KBM-7 (cell line): ENCODE measurements around the gene GUCY1A1.
"Not testable (repeated sequence)": the region's sequence is repeated elsewhere in the genome, so short reads cannot be mapped to it uniquely, and the experiment has no call there.

Experiments used
- DNase-seq: peaks from one replicate; pipeline ENCODE4 v3.0.0-alpha.2; 2015
- in situ Hi-C: fragments of 300-500 bp; cut with MboI; formaldehyde crosslinking; loops from 2 replicates; pipeline ENCODE4 v1.14.3; 2020; ENCODE audit warnings: low sequenced_read_pairs, low pct_unique_long_range_greater_than_20kb, mixed read lengths

GUCY1A1 gene, protein sequence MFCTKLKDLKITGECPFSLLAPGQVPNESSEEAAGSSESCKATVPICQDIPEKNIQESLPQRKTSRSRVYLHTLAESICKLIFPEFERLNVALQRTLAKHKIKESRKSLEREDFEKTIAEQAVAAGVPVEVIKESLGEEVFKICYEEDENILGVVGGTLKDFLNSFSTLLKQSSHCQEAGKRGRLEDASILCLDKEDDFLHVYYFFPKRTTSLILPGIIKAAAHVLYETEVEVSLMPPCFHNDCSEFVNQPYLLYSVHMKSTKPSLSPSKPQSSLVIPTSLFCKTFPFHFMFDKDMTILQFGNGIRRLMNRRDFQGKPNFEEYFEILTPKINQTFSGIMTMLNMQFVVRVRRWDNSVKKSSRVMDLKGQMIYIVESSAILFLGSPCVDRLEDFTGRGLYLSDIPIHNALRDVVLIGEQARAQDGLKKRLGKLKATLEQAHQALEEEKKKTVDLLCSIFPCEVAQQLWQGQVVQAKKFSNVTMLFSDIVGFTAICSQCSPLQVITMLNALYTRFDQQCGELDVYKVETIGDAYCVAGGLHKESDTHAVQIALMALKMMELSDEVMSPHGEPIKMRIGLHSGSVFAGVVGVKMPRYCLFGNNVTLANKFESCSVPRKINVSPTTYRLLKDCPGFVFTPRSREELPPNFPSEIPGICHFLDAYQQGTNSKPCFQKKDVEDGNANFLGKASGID

GRCh38 chr4:155666344-155667221 lies at the start of gene GUCY1A1:
Gene GUCY1A1 (plus strand): TSS chr4:155666848. CDS start chr4:155696868, 30,020 bp downstream.
- peak; percentile 84 for DNase-seq
- in situ Hi-C loops, result no loop called here

GRCh38 chr4:155617296-155617695 lies 49.4 kb upstream of the GUCY1A1 start:
- no peak for DNase-seq
- in situ Hi-C loops, result no loop called here

DNA sequence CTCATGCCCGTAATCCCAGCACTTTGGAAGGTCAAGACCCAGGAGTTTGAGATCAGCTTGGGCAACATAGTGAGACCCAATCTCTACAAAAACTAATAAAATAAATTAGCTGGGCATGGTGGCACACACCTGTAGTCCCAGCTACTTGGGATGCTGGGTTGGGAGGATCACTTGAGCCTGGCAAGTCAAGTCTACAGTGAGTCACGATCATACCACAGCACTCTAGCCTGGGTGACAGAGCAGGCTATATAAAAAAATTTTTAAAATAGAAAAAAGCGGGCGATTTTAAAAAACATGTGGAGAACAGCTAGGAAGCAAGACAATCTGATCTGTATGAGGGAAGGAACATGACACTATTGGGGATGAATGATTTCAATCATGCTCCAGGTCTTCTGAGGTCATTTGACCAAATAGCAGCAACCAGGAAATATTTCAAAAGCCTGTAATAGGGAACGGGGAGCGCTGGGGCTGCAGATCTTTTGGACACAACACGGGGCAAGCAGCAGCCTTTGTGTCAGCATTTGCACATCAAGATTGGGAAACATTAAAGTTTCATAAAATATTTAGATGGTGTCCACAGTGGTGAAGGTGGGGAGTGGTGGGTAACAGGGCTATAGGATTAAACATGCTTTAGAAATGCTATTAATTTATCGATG lies 48.3 kb upstream of the GUCY1A1 start:
- no peak for DNase-seq
- in situ Hi-C loops, result no loop called here

DNA sequence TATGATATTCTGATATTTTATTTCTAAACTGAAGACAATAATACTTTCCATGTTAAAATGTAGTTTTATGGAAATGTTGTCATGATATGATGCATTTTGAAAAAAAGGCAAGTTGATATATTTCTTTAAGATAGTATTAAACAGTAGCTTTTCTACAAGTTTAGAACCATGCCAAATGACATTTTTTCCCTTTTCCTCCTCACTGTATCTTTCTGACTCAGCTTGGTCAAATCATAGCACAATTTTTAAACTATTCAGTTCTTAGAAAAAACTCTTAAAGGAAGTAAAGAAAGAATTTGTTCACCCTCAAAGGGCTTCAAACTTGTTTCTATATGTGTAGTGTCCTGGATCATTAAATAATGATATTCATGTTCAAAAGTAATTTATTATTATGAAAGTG lies 46.0 kb upstream of the GUCY1A1 start:
- in situ Hi-C loops, result no loop called here
- DNase-seq, result no peak

GRCh38 chr4:155624478-155624877 lies 42.2 kb upstream of the GUCY1A1 start:
- DNase-seq, result no peak
- in situ Hi-C loops, result no loop called here

- in situ Hi-C loops, result no loop called here
- DNase-seq, result no peak
These were observed 40.1 kb upstream of the GUCY1A1 start for GRCh38 chr4:155626561-155626960.

- in situ Hi-C loops, result no loop called here
- DNase-seq, result no peak
These were observed 37.3 kb upstream of the GUCY1A1 start for GRCh38 chr4:155629183-155629825.

DNA sequence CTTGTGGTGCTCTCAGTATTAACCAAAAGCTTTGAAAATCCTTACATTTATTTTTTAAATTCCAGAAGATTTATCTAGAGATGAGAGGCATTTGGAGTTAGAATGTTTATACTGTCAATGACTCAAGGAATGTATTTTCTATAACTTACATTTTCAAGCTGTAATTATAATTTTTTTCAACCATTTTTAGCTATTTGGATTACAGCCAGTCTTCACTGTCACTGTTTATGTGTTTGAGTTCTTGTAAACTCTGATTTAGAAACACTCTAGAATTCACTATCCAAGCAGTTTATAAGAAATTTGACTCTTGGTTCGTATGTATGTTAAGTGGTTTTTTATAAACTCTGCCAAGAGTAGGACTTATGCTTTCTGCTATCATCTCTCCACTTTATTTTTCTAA lies 36.7 kb upstream of the GUCY1A1 start:
- no peak for DNase-seq
- in situ Hi-C loops, result no loop called here

DNA sequence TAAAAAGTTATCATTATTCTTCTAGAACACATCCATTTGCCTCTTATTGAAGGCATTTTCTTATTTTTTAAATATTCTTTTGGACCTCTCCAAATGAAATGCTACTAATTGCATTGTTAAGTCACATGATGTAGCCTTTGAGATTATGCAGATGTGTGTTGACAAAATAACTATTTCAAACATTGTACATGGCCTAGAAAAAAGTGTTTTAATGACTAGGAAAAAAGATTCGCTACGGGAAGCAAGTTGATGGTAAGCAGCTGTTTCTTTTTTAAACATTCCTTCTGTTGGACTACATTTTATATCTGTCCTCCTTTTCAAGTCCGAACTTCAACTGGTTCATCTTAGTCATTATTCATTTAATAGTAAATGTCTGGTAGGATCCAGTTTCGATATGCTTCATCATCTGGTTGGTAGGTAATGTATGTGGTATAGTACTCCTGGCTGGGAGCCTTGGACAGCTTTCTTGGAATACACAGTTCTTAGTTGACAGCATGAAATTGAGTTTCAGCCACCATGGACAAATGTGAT lies 34.3 kb upstream of the GUCY1A1 start:
- DNase-seq, result no peak
- in situ Hi-C loops, result no loop called here

DNA sequence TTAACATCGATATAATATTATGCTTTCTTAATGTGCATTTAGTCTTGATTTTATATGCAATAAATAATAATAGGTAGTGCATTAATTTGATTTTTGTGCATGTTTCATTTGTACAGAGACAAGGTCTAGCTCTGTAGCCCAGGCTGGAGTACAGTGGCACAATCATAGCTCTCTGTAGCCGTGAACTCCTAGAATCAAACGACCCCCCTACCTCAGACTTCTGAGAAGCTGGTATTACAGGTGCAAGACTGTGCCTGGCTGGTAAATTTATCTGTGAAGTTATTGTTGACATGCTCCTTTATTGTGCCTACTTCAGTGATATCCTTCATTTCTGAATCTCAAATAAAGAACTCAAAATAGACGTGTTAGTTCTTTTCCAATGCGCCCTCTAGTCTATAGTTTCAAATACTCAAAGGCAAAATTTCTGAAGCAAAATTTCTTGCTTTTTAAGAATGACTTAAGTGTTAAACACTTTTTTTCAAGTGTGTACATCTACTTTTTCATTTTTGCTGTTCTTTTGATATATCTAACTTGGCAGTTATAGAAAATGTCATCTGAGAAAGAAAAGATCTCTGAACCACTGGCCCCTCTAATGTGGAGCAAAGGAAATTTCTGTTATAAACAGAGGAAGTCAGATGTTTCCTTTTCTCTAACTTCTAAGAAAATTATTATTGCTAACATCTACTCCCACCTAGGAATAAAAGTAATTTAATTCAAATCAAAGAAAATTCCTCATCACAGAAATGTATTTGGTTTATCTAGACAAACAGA lies 28.3 kb upstream of the GUCY1A1 start:
- DNase-seq, result peak; percentile 67
- in situ Hi-C loops, result no loop called here

DNA sequence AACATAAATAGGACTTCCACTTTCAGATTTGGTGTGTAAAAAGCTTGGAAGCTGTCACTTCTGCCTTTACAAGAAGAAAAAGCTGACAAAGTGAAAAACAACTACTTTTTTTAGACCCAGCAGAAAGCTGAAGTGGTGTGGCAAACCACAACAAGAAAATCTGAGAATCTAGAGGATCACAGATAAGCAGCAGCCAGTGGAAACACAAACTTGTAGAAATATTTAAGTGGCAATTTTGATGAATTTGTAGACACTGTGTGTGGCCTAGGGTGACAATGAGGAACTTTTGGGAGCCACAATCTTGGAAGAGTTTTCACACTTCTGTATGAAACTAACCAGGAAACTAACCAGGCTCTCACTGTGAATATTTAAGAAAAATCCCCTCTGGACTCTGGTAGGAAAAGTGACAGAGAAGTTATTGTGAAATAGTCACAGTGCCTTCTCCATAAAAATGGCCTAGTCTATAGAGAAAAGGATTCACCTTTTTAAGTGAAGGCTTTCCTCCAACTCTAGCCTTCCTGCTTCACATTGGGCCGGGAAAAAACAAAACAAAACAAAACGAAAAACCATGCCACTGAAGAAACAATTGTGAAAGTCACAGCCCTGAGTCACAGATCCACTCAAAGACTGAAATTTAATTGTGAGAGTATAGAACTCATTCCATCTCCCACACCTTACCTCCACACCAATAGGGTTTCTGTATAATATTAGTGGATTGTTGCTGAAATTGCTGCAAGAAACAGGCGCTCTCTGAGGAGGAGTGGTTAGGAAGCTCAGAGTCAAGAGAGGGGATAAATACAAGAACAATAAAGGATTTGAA lies 26.7 kb upstream of the GUCY1A1 start:
- DNase-seq, result peak; percentile 87
- in situ Hi-C loops, result no loop called here

DNA sequence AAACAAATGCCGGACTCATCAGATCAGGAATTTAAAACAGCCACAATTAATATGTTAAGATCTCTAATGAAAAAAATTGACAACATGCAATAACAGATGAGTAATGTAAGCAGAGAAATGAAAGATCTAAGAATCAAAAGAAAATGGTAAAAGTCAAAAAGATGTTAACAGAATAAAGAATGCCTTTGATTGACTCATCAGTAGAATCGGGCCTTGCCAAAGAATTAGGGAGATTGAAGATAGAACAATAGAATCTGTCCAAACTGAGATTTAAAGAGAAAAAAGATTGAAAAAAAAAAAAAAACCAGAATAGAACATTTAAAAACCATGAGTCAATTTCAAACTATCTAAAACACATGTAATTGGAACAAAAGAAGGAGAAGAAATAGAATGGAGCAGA lies 25.9 kb upstream of the GUCY1A1 start:
- no peak for DNase-seq
- in situ Hi-C loops, result no loop called here

DNA sequence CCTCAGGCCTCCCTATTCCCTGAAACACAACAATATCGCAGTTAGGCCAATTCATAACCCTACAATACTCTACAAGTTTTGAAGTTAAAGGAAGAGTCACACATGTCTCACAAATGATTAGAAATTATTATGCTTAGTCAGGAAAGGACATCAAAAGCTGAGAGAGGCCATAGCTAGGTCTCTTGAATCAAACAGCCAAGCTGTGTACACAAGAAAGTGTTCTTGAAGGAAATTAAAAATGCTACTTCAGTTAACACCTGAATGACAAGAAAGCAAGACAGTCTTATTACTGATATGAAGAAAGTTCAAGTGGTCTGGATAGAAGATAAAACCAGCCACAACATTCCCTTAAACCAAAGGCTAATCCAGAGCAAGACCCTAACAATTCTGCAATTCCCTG lies 23.6 kb upstream of the GUCY1A1 start:
- no peak for DNase-seq
- in situ Hi-C loops, result no loop called here

DNA sequence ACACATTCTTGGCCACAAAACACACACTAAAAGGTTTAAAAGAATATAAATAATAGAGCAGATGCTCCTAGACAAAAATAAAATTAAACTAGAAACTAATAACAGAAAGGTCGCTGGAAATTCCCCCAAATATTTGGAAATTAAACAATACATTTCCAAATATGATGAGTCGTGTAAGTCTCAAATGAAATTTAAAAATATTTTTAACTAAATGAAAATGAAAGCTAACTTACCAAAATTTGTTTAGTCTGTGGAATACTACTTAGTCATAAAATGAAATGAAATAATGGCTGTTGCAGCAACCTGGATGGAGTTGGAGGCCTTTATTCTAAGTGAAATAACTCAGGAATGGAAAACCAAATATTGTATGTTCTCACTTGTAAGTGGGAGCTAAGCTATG lies 20.6 kb upstream of the GUCY1A1 start:
- no peak for DNase-seq
- in situ Hi-C loops, result no loop called here

DNA sequence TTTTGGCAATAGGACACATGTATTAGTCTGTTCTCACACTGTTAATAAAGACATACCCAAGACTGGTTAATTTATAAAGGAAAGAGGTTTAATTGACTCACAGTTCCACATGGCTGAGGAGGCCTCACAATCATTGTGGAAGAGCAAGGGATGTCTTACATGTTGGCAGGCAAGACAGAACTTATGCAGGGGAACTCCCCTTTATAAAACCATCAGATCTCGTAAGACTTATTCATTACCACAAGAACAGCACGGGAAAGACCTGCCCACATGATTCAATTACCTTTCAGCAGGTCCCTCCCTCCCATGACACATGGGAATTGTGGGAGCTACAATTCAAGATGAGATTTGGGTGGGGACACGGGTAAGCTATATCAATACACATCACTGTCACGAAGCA lies 15.9 kb upstream of the GUCY1A1 start:
- in situ Hi-C loops, DNase-seq: not testable (repeated sequence)

DNA sequence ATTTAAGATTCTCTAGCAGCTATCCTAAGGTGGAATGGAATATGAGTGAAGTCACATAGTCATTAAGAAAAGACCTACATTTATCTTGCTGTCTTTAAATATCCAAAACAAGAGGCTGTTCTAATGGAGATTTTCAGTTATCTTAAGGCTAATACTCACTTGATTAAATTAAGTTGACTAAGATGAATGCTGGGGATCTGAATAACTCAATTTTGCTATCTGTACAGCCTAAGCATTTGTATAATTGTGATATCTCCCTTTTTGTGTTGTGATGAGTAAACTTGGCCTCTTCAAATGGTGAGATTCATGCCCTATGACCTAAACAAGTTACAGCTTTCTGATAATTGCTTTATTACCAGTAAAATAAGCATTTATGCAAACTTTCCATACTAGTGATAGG lies 13.6 kb upstream of the GUCY1A1 start:
- no peak for DNase-seq
- in situ Hi-C loops, result no loop called here

DNA sequence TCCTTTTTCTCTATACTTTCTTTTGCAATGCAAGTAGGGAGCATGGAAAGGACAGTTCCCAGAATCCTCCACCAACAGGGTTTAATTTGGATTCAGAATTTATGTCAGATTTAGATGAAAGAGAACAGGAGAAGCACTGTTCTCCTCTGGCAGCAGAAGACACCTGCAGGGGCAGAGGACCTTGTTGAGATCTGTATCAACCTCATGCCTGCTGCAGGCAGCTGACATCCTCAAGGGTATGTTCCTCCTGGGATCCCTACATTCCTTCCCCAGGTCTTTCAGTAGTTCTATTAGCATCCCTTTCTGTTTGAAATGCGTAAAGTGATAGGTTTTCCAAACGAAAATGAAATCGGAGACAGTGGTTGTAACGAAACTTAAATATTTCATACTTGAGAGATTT lies 10.6 kb upstream of the GUCY1A1 start:
- in situ Hi-C loops, result no loop called here
- no peak for DNase-seq
